ENCODE measurements around the gene KRT78. TPM values are rescaled to one million over a fixed set of nuclear protein-coding genes. Genes with fewer than 3 reads are reported as not detected.

Gene KRT78
- total RNA-seq, 1 donor from 2014 or later: not detected

DNA sequence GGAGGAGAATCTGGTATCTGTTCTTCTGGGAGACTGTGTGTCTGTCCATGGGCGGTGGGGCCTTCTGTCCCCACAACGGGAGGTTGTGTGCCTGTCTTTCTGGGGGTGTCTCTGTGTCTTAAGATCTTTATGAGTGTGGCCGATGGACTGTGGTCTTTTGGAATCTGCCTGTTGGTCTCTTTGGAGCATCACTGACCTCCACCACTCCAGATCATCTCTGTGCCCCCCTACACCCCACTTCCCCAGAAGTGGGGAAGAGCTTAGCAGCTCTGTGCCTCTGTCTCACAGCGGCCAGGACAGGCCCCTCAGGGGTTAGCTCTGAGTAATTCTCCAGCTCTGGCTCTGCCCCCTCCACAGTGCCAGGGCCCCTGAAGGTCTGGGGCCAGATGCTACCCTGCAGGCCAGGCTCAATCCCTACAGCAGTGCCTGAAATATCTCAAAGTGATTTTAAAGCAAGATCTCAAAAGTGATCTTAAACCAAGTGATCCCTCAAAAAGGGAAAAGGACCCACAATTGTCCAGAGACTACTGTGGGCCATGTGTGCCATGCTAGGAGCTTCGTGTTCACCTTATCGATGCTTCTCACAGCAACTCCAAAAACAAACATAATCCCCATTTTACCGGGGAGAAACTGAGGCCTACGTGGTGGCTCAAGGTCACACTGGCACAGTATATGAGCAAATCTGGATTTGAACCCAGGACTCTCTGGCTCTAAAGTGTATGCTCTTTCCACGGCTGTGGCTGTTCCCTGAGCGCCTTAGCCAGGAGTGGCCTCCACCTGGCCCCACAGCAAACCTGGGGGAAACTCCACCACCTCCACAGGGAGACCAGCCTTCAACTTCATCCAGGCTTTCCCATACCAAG, 26.0 kb upstream of the KRT78 start:
- Mint-ChIP-seq H3K27ac (ENCODE audit: unreplicated experiment) (no peak overlapping the region), H3K4me3 (ENCODE audit: unreplicated experiment) (peak overlapping the region; percentile 66), H3K36me3 (ENCODE audit: low read depth, unreplicated experiment) (no peaks in the 10 kb centered on the region), H3K9me3 (ENCODE audit: unreplicated experiment) (no peaks in the 10 kb centered on the region), H3K27me3 (ENCODE audit: unreplicated experiment) (peaks cover 11% of the 10 kb centered on the region), H3K4me1 (ENCODE audit: unreplicated experiment) (peaks cover 13% of the 10 kb centered on the region)
- no peak for DNase-seq (ENCODE audit: low spot score)
- TF ChIP-seq, protein P1, sequence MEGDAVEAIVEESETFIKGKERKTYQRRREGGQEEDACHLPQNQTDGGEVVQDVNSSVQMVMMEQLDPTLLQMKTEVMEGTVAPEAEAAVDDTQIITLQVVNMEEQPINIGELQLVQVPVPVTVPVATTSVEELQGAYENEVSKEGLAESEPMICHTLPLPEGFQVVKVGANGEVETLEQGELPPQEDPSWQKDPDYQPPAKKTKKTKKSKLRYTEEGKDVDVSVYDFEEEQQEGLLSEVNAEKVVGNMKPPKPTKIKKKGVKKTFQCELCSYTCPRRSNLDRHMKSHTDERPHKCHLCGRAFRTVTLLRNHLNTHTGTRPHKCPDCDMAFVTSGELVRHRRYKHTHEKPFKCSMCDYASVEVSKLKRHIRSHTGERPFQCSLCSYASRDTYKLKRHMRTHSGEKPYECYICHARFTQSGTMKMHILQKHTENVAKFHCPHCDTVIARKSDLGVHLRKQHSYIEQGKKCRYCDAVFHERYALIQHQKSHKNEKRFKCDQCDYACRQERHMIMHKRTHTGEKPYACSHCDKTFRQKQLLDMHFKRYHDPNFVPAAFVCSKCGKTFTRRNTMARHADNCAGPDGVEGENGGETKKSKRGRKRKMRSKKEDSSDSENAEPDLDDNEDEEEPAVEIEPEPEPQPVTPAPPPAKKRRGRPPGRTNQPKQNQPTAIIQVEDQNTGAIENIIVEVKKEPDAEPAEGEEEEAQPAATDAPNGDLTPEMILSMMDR (IDR thresholded peaks at IDR 0.05; ENCODE audit: unreplicated experiment): no peak

DNA sequence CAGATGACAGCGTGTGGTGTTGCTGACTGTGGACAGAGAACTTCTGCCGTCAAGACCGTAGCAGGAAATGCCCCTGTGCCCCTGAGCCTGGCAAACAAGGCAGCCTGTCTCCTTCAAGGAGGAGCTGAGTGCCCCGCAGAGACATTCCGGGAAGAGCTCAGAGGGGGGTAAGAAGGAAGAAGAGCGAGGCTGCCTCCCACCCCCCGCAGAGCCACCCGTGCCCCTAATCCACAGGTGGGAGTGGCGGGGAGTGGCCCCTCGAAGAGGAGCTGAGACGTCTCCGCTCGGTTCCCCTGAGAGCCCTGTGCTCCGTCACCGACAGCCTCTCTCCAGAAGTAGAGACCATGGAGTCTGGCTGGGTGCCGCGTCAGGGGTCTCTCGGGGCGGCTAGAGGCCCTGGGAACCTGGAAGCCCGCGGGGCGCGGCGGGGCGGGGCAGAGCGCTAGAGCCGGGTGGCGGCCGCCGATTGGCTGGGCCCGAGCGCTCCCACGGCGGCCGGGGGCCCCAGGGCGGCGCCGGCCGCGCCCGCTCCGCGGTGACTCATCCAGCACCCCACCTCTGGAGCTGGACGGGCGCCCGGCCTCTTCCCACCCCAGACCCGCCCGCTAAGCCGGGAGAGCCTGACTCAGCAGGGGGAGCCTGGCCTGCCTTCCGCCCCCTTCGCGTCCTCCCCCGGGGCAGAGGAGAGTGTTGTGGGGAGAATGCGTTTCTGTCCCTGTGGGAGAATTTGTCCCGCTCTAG, 25.2 kb upstream of the KRT78 start:
- Mint-ChIP-seq H3K36me3 (ENCODE audit: low read depth, unreplicated experiment) (no peaks in the 10 kb centered on the region), H3K4me3 (ENCODE audit: unreplicated experiment) (peak overlapping the region; percentile 66), H3K27me3 (ENCODE audit: unreplicated experiment) (peaks cover 11% of the 10 kb centered on the region), H3K9me3 (ENCODE audit: unreplicated experiment) (no peaks in the 10 kb centered on the region), H3K27ac (ENCODE audit: unreplicated experiment) (no peak overlapping the region), H3K4me1 (ENCODE audit: unreplicated experiment) (peaks cover 13% of the 10 kb centered on the region)
- TF ChIP-seq, protein P1 (IDR thresholded peaks at IDR 0.05; ENCODE audit: unreplicated experiment): no peak
- DNase-seq (ENCODE audit: low spot score): peak; percentile 31

DNA sequence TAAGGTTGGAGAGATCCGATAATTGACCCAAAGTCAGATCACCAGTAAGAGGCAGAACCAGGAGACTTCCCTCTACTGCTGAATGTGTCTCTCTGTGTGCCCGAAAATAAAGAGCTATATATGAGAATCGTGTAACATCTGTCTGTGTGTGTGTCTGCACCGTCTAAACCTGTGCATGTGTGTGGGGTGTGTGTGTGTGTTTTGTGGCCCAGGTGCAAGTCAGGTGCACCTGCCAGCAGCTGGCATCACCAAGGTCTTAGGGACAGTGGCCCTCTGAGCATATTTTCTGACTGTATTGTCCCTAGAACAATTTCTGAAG, 24.7 kb upstream of the KRT78 start:
- Mint-ChIP-seq H3K27ac (ENCODE audit: unreplicated experiment) (no peak overlapping the region), H3K4me3 (ENCODE audit: unreplicated experiment) (peak overlapping the region; percentile 20), H3K36me3 (ENCODE audit: low read depth, unreplicated experiment) (no peaks in the 10 kb centered on the region), H3K4me1 (ENCODE audit: unreplicated experiment) (peaks cover 13% of the 10 kb centered on the region), H3K27me3 (ENCODE audit: unreplicated experiment) (peaks cover 14% of the 10 kb centered on the region), H3K9me3 (ENCODE audit: unreplicated experiment) (no peaks in the 10 kb centered on the region)
- no peak for DNase-seq (ENCODE audit: low spot score)
- TF ChIP-seq, protein P1 (IDR thresholded peaks at IDR 0.05; ENCODE audit: unreplicated experiment): no peak

DNA sequence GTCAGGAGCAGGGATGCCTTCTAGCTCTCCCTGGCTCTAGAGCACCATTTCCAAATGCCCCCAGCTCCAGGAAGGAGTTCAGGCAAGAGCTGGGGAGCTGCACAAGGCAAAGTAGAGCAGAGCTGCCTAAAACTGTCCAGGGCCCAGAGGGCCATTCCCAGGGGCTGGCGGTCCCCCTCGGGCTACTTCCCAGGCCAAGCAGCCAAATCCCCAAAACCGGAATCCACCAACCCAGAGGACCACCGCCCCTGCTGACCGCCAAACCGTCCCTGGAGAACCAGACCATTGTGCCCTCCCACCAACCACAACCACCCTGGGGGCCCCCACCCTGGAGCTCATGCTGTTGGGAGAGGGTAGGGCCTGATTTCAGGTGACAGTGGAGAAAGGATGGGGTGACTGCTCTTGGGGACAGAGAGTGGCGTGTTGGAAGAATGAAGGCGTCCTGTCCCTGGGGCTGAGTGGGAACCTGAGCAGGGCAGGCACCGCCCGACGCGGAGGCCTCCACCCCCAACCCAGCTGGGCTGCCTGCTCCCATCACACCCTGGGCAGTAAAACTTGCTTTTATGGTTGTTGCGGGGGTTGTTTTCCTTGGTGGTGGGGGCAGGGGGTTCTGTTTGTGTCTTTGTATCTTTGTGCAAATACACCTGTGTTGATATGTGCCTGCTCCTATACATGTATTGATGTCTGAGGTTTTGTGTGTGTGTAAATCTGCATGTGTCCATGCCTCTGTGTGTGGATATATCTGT, 24.0 kb upstream of the KRT78 start:
- peaks cover 14% of the 10 kb centered on the region for H3K27me3 Mint-ChIP-seq (ENCODE audit: unreplicated experiment)
- H3K4me3 Mint-ChIP-seq (ENCODE audit: unreplicated experiment): no peak overlapping the region
- H3K36me3 Mint-ChIP-seq (ENCODE audit: low read depth, unreplicated experiment): no peaks in the 10 kb centered on the region
- H3K9me3 Mint-ChIP-seq (ENCODE audit: unreplicated experiment): no peaks in the 10 kb centered on the region
- TF ChIP-seq, protein P1 (IDR thresholded peaks at IDR 0.05; ENCODE audit: unreplicated experiment): no peak
- no peak for DNase-seq (ENCODE audit: low spot score)
- H3K4me1 Mint-ChIP-seq (ENCODE audit: unreplicated experiment): peaks cover 13% of the 10 kb centered on the region
- H3K27ac Mint-ChIP-seq (ENCODE audit: unreplicated experiment): no peak overlapping the region

All from endothelial cell (in vitro differentiated cells).